NCI-H2196 (cell line): ENCODE measurements around the gene RIMBP2.
"Not testable (repeated sequence)": the region's sequence is repeated elsewhere in the genome, so short reads cannot be mapped to it uniquely, and the experiment has no call there.

Experiments
- DNase-seq: peaks from one replicate; lab custom pipeline; 2025; ENCODE audit not compliant: unreplicated experiment; lab: John Stamatoyannopoulos, UW

RIMBP2 gene, protein sequence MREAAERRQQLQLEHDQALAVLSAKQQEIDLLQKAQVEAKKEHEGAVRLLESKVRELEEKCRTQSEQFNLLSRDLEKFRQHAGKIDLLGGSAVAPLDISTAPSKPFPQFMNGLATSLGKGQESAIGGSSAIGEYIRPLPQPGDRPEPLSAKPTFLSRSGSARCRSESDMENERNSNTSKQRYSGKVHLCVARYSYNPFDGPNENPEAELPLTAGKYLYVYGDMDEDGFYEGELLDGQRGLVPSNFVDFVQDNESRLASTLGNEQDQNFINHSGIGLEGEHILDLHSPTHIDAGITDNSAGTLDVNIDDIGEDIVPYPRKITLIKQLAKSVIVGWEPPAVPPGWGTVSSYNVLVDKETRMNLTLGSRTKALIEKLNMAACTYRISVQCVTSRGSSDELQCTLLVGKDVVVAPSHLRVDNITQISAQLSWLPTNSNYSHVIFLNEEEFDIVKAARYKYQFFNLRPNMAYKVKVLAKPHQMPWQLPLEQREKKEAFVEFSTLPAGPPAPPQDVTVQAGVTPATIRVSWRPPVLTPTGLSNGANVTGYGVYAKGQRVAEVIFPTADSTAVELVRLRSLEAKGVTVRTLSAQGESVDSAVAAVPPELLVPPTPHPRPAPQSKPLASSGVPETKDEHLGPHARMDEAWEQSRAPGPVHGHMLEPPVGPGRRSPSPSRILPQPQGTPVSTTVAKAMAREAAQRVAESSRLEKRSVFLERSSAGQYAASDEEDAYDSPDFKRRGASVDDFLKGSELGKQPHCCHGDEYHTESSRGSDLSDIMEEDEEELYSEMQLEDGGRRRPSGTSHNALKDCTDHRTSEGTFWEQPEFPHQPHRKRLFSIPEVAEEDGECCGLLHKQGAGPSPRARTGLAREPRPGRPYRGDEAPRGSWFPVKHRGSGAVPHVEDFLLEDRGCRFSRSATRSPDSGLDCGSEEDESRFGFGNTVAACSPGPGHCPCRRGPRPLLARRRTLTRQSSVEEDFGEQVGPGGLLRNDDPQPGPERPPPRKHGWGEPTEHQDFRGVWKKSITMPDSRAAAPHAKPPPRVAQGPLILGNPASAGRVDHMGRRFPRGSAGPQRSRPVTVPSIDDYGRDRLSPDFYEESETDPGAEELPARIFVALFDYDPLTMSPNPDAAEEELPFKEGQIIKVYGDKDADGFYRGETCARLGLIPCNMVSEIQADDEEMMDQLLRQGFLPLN (N-terminal part only)

DNA sequence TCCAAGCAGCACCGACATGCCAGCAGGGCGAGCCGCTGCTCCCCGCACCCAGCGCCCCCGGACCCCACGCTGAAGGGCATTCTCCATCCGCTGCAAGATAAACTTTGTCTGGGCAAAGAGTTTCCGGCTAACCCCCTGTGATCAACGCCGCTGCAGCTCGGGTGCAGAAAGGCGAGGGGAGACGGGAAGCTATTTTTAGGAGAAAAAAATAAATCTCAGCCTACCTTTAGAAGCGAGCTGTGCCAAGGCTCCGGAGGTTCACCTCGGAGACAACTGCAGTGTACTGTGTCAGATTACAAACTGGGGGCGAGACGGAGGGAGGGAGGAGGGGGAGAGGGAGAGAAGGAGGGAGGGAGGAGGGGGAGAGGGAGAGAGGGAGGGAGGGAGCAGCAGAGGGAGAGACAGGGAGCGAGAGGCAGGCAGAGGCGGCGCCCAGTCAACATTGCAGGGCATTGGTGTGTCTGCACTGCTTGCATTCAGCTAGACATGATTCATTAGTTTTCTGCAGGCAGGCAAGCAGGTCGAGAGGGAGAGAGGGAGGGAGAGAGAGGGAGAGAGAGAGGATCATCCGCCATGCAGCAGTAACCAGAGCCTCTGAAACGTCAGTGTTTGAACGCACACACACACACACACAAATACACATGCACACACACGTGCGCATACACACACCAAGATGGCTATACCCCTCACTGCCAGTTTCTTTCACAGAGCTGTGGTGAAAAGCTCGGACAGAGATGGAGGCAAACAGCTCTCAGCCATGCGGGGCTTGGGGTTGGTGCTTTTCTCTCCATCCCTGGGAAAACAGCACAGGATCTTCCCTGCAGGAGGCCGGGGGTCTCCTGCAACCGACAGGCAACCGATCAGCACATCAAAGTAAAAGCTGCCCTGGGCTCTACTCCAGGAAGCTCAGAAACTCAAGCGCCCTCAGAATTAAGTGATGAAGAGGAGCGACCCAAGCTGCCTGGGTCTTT lies at the start of gene RIMBP2:
TSS of gene RIMBP2 (minus strand) at position 302 of the 971 bp plus-strand sequence. CDS start 237,286 bp downstream, outside the sequence.
- peak; percentile 43 for DNase-seq

DNA sequence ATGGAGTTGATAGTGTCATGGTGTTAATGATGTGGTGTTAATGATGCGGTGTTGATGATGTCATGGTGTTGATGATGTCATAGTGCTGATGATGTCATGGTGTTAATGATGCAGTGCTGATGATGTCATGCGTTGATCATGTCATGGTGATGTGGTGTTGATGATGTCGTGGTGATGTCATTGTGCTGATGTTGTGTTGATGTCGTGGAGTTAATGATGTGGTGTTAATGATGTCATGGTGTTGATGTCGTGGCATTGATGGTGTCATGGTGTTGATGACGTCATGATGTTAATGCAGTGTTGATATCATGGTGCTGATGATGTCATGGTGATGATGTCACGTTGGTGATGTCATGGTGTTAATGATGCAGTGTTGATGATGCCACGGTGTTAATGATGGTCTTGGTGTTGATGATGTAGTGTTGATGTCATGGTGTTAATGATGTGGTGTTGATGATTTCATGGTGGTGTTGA lies 49.1 kb upstream of the RIMBP2 start:
- no peak for DNase-seq

DNA sequence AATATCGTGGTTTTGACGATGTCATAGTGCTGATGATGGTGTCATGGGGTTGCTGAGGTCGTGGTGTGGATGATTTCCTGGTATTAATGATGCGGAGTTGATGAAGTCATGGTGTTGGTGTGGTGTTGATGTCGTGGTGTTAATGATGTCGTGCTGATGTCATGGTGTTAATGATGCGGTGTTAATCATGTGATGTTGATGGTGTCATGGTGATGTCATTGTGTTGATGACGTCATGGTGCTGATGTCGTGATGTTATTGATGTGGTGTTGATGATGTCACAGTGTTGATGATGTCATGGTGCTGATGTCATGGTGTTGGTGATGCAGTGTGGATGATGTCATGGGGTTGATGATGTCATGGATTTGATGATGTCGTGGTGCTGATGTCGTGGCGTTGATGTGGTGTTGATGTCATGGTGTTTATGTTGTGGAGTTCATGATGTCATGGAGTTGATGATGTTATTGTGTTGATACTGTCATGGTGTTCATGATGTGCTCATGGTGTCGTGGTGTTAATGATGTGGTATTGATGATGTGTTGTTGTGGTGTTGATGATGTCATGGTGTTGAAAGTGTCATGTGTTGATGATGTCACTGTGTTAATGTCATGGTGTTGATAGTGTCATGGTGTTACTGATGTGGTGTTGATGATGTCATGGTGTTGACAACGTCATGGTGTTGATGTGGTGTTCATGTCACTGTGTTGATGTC lies 48.5 kb upstream of the RIMBP2 start:
- DNase-seq = peak; percentile 41

DNA sequence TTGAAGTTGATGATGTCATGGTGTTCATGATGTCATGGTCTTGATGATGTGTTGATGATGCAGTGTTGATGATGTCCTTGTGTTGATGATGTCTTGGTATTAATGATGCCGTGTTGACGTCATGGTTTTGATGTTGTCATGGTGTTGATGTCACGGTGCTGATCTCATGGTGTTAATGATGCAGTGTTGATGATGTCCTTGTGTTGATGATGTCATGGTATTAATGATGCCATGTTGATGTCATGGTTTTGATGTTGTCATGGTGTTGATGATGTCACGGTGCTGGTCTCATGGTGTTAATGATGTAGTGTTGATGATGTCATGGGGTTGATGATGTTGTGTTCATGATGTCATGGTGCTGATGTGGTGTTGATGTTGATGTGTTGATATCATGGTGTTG lies 48.0 kb upstream of the RIMBP2 start:
- DNase-seq = no peak

DNA sequence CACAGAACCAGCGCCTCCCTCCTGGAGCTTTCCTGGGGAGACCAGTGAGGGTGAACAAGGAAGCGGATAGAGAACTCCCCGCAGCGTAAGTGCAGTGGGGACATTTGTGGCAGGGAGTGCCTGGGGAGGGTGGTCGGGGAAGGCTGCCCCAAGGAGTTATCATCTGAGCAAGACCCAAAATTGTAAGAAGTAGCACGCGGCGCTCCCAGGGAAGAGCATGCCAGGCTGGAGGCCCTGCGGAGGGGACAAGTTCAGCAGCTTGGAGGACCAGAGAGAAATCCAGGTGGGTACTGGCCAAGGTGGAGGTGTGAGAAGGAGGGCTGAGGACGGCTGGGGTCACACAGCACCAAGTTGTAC lies 46.2 kb upstream of the RIMBP2 start:
- DNase-seq = no peak

DNA sequence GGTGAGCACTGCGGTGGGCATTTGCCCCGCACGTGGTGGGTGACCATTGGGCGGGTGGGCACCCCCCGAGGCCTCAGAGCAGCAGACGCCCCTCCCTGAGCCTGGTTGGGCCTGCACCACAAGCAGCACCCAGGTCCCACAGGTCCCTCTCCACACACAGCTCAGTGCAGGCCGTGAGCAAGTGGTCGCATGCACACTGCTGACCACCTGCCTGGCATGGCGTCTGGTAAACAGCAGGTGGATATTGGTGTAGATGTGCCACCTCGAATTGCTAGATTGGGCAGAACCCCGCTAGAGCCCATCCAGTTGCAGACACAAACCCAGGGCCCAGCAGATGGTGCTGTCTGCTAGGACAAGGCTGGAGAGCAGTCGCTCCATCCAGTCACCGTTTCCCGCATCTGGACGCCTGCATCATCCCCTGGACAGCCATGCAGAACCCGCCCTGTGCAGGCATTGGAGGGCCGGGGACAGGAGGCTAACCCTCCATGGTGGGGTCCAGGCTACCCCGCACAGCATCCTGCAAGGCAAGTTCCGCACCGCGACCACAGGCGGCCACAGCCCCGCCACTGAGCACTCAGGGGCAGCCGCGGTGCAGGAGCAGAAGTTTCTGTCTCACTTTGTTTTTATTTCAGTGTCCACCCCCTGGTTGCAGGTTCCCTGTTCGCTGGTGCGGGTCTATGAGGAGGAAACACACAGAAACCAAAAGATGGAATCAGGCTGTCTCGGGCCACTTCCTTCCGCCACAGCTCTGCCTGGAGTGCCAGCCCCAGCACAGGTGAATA lies 45.6 kb upstream of the RIMBP2 start:
- DNase-seq = peak; percentile 69

DNA sequence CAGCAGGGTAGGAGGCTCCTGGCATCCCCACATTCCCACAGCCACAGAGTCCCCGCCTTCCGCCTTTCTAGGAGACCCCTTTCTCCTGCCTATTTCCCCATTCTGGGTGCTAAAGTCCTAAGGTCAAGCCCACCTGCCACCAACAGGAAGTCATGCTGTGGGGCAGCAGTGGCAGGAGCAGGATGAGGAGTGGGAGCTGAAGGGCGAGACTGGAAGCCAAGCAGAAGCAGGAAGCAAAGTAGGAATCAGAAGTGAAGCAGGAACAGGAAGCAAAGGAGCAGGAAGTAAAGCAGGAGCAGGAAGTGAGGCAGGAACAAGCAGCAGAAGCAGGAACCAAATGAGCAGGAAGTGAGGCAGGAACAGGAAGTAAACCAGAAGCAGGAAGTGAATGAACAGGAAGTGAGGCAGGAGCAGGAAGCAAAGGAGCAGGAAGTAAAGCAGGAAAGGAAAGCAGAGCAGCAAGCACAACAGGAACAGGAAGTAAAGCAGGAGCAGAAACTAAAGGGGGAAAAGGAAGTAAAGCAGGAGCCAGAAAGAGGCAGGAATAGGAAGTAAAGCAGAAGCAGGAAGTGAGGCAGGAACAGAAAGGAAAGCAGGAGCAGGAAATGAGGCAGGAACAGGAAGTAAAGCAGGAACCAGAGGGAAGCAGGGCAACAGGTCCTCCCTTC lies 38.3 kb upstream of the RIMBP2 start:
- no peak for DNase-seq

DNA sequence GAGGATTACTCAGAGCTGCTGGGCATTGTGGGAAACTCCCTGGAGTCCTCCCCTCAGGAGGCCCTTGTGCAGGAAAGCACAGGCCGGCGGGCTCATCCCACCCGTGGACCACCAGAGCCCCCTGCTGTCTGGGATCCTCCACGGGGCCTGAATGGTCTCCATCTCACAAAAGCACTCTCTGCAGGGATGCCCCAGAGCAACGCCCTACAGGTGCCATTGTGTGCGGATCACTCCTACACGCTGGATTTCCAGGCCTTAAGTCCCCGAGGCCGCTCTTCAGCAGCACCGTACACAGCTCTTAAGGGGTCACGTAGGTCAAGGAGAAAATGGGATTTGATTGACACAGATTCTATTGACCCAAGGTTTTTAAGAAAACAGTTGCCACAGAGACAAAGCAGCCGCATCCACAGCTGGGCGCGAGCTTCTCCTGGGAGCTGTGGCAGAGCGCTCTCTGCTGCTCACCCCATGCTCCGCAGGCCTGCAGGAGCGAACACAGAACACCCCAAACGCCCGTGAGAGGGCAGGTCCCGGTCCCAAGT lies 36.7 kb upstream of the RIMBP2 start:
- peak; percentile 16 for DNase-seq

DNA sequence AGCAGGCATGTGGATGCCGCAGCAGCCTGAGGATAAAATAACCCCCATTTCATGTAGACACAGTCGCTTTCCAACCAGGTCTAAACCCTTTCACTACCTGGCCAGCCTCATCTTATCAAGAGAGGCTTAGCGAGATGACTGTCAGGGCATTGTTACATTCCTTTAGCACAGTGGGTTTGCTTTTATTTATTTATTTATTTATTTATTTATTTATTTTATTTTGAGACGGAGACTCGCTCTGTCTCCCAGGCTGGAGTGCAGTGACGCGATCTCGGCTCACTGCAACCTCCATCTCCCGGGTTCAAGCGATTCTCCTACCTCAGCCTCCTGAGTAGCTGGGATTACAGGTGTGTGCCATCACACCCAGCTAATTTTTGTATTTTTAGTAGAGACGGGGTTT lies 35.9 kb upstream of the RIMBP2 start:
- DNase-seq = not testable (repeated sequence)

DNA sequence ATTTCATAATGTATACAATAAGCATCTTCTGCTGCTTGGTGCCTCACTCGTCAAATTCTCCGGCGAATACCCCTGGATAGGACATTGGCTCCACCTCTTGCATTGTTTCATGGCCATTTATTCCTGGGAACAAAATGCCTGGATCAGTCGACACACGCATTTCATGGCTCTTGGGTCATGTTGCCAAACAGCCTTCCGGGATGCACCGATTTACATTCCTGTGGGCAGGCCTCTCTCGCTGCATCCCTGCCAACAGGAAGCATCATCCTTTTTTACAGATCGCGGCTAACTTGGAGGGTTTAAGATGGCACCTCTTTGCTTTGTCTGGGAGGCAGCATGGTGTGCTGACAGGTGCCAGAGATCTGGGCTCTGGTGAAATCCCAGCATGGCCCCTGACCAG lies 32.7 kb upstream of the RIMBP2 start:
- no peak for DNase-seq

DNA sequence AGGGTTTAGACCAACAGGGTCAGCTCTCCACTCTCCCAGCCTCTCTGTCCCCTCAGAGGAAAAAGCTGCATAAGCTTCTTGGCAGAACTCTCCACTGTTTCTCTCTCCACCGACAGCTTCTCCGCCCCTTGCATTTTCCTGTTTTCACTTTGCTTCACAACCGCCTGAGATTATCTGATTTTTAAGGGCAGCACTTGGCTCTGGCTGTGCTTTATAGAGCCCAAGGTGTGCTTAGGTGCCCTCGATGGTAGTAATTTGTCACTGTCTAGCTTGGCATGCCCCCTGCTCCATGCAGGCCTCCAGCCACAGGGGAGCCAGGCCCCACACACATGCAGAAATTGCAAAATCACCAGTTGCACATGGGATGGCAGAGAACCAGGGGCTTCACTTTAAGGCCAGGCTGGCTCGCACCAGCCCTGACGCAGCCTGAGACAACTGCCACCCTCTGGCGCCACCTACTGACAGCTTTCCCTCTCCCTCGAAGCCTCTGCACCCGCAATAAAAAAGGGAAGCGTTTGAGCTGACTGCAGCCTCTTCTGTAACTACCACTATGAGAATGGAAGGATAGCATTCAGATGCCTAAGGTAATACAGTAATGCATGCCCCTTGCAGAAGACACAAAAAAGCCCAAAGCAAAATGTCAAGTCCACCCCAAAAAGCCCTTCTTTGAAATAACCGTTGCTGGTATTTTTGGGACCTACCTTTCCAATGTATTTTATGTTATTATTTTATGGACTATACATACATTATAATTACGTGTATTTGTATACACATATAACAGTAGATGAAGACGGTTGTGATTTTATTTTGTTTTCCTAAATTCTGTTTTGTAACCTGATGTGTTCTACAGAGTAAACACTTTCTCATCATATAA lies 32.0 kb upstream of the RIMBP2 start:
- peak; percentile 90 for DNase-seq

DNA sequence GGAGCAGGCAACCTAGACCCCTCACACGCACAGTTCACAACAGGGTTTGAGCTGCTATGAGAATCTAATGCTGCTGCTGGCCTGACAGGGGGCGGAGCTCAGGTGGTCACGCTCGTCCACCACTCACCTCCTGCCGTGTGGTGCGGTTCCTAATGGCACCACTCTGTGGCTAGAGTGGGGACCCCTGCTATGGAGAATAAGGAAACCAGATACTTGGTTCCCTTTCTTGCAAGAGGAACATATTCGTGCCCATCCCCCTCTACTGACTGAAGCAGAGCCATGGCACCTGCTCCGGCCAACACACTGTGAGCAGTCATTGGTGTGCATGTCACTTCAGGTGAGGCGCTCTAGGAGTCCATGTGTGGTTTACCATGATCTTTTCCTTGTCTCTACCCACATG lies 30.4 kb upstream of the RIMBP2 start:
- no peak for DNase-seq

DNA sequence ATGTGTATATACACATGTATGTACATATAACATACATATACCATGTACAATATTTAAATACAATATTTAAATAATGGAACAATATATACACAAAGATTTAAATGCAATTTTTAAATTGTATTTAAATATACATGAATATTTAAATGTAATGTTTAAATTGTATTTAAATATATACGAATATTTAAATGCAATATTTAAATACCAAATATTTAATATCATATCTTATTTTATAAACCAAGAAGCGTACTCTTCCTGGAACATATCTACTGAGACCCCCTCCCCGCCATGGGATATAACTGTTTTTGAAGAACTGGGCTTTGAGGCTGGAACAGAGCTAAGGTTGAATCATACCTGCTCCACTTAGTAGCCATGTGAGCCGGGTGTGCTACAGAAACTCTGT lies 29.8 kb upstream of the RIMBP2 start:
- DNase-seq = no peak

DNA sequence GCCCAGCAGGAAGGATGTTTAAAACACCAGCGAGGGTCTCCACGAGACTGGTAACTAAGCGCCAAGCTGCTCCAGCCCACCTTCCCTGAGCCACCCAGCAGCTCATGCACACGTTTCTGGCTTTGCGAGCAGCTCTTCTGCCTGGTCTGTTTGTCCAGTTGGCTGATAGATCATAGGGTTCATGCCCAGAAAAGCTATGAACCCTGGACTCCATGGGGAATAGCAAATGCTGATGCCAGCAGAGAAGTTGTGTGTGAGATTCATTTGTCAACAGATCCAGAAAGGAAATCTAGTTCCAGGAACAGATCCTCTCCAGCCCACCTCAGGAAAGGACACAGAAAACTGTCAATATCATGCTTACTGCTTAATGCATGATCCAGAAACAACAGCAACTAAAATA lies 28.2 kb upstream of the RIMBP2 start:
- DNase-seq = no peak

DNA sequence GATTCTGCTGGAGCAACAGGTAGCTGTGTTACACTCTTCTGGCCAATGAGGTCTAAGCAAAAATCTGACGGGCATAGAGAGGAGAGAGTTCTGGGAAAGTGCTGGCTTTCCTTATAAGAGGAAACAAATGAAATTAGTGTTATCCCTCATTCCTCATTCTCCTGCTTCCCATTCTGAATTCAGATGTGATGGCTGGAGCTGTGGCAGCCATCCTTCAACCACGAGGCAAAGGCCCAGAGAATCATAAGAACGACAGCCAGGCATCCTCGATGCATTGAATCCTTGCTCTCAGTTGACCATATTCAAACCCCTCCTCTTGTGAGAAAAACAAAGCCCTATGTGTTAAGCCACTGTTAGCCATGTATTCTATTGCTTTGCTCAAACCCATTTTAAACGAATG lies 27.5 kb upstream of the RIMBP2 start:
- DNase-seq = no peak

DNA sequence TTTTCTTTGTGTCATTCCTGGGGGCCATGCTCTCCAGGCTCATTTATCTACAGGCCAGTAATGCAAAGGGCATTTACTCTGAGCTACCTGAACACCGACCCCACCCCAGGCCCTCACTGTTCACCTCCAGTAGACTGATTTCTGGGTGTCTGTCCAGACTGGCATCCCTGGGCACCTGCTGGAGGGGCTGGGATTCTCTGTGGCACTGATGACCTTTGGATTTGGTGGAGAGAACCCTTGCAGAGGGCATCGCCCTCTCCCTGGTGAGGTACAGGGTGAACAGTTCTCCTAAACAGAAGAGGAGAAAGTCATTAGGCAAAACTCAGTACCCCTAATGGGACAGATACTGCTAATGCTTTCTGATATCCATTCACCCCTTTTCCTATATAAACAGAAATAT lies 27.1 kb upstream of the RIMBP2 start:
- no peak for DNase-seq

DNA sequence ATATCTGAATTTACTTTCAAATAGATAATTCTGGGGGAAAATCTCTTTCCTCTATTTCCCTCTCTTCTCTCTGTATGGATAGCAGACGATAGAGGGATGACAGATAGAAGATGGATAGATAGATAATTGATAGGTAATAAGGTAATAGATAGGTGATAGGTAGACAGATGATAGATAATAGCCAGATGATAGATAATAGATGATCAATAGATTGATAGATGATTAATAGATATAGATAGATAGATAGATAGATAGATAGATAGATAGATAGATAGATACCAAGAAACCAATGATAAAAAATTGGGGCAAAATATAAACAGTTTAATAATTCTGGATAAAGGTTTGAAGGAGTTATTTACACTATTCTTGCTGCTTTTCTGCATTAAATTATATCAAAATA lies 26.6 kb upstream of the RIMBP2 start:
- DNase-seq = no peak
